HCT116 (cell line): ENCODE measurements around the gene OR6K6. TPM values are rescaled to one million over a fixed set of nuclear protein-coding genes. Genes with fewer than 3 reads are reported as not detected.

Experiments
- ATAC-seq: fragments of 200-7000 bp; cut with Tn5 transposase; 2 replicates; pipeline ENCODE4 v1.9.1; 2020; ENCODE audit warnings: mild to moderate bottlenecking, moderate library complexity
- BruUV-seq: library from RNA; stranded (reverse); fragments of 400-500 nt; replicated peaks from 2 replicates; lab custom pipeline; 2021; lab: Mats Ljungman, UMichigan
- CTCF ChIA-PET: fragments of 300-600 bp; sonication (Branson Sonifier 250); formaldehyde crosslinking; loops from one replicate; lab custom pipeline; 2021; ENCODE audit warnings: antibody characterized with exemption; lab: Charles Lee
- POLR2A ChIA-PET: fragments of 300-600, 350-600 bp; sonication (Branson Sonifier 250); formaldehyde crosslinking; loops from one replicate; lab custom pipeline; 2021; ENCODE audit warnings: antibody characterized with exemption; lab: Charles Lee
- RAD21 ChIA-PET, 2 experiments: fragments of 300-600 bp; sonication (Branson Sonifier 250); formaldehyde crosslinking; loops; one replicate each; lab custom pipeline; 2023; ENCODE audit warnings: low total read pairs in 2 of 2; ENCODE audit not compliant: uncharacterized antibody in 2 of 2, unreplicated experiment in 2 of 2, low non-redundant PET in 1 of 2; lab: Charles Lee
- DNase-seq: peaks from one replicate; pipeline ENCODE4 v3.0.0-alpha.2; 2010; ENCODE audit warnings: low read depth, low spot score
- H2AFZ ChIP-seq: fragments of 200-600 bp; shearing (Covaris generic), sonication (generic); 2 replicates; pipeline ENCODE4 v1.6.1; 2017; ENCODE audit warnings: low read depth, mixed run types, mixed read lengths, antibody characterized with exemption, low read length; ENCODE audit not compliant: poor library complexity, severe bottlenecking
- H3K27ac ChIP-seq: 2 replicates; pipeline ENCODE4 v1.5.1; 2012; ENCODE audit warnings: low read depth, low read length
- H3K27me3 ChIP-seq: fragments of 200-600 bp; sonication (generic); 2 replicates; pipeline ENCODE4 v1.6.1; 2016; ENCODE audit warnings: mixed run types, low read length, mixed read lengths; ENCODE audit not compliant: insufficient read depth
- H3K36me3 ChIP-seq, 2 experiments: fragments of 200-500 bp in 1 of 2; fragments of 200-600 bp in 1 of 2; sonication (Bioruptor generic) in 1 of 2; sonication (generic) in 1 of 2; 2 replicates each; pipeline versions ENCODE4 v1.5.1 to v1.6.1; 2014 to 2016; ENCODE audit warnings: low read length in 2 of 2, inconsistent platforms in 1 of 2, mixed read lengths in 1 of 2, mixed run types in 1 of 2; ENCODE audit not compliant: insufficient read depth in 2 of 2, control insufficient read depth in 1 of 2
- H3K4me1 ChIP-seq, 2 experiments: fragments of 200-600 bp in 1 of 2; sonication (generic) in 1 of 2; 2 replicates each; pipeline versions ENCODE4 v1.5.1 to v1.6.1; 2012 to 2017; ENCODE audit warnings: low read length in 2 of 2, inconsistent platforms in 1 of 2, mild to moderate bottlenecking in 1 of 2, mixed read lengths in 1 of 2, mixed run types in 1 of 2, moderate library complexity in 1 of 2; ENCODE audit not compliant: insufficient read depth in 2 of 2, control insufficient read depth in 1 of 2
- H3K4me2 ChIP-seq: fragments of 200-600 bp; sonication (generic); 2 replicates; pipeline ENCODE4 v1.6.1; 2017; ENCODE audit warnings: mixed run types, low read length, mixed read lengths
- H3K4me3 ChIP-seq, 2 experiments: fragments of 200-600 bp in 1 of 2; sonication (generic) in 1 of 2; replicated peaks in 1 of 2; 2 replicates each; pipeline ENCODE4 v1.5.1; 2011 to 2016; ENCODE audit warnings: low read length in 2 of 2, control low read depth in 1 of 2, low read depth in 1 of 2, mild to moderate bottlenecking in 1 of 2, mixed read lengths in 1 of 2, mixed run types in 1 of 2
- H3K79me2 ChIP-seq: fragments of 200-600 bp; sonication (generic); 2 replicates; pipeline ENCODE4 v1.6.1; 2017; ENCODE audit warnings: mild to moderate bottlenecking, mixed run types, low read length, moderate library complexity, mixed read lengths; ENCODE audit not compliant: insufficient read depth
- H3K9ac ChIP-seq: fragments of 200-600 bp; sonication (generic); 2 replicates; pipeline ENCODE4 v1.6.1; 2016; ENCODE audit warnings: low read length, mixed read lengths
- H3K9me2 ChIP-seq: fragments of 200-600 bp; sonication (generic), shearing (Covaris generic); 2 replicates; pipeline ENCODE4 v1.6.1; 2017; ENCODE audit warnings: mixed run types, mild to moderate bottlenecking, moderate library complexity; ENCODE audit not compliant: insufficient read depth
- H3K9me3 ChIP-seq, 2 experiments: fragments of 200-500 bp in 1 of 2; fragments of 200-600 bp in 1 of 2; sonication (Bioruptor generic) in 1 of 2; sonication (generic) in 1 of 2; 2 replicates each; pipeline ENCODE4 v1.6.1; 2014 to 2017; ENCODE audit warnings: low read length in 2 of 2, mixed read lengths in 2 of 2, inconsistent platforms in 1 of 2, low read depth in 1 of 2, mild to moderate bottlenecking in 1 of 2, mixed run types in 1 of 2, moderate library complexity in 1 of 2; ENCODE audit not compliant: control insufficient read depth in 1 of 2, insufficient read depth in 1 of 2
- H4K20me1 ChIP-seq: fragments of 200-600 bp; sonication (generic), shearing (Covaris generic); 2 replicates; pipeline ENCODE4 v1.6.1; 2017; ENCODE audit warnings: mixed run types, mild to moderate bottlenecking, moderate library complexity; ENCODE audit not compliant: insufficient read depth
- CBX3 ChIP-seq: IDR thresholded peaks from 2 replicates; pipeline ENCODE4 v1.6.1; 2012; ENCODE audit warnings: low read depth
- CEBPB ChIP-seq: IDR thresholded peaks from 2 replicates; pipeline ENCODE4 v1.6.1; 2012; ENCODE audit warnings: low read depth
- ELF1 ChIP-seq: IDR thresholded peaks from 2 replicates; pipeline ENCODE4 v1.6.1; 2012; ENCODE audit warnings: low read depth, borderline replicate concordance
- EZH2phosphoT487 ChIP-seq: fragments of 200-600 bp; IDR thresholded peaks from 2 replicates; pipeline ENCODE4 v1.6.1; 2018; ENCODE audit warnings: antibody characterized with exemption, borderline replicate concordance
- MAX ChIP-seq: IDR thresholded peaks from 2 replicates; pipeline ENCODE4 v1.6.1; 2012
- POLR2A ChIP-seq: IDR thresholded peaks from 2 replicates; pipeline ENCODE4 v1.7.0; 2011; ENCODE audit warnings: borderline replicate concordance; ENCODE audit not compliant: insufficient read depth, insufficient read length; ENCODE audit errors: extremely low read depth
- REST ChIP-seq: IDR thresholded peaks from 2 replicates; pipeline ENCODE4 v1.6.1; 2012; ENCODE audit warnings: low read depth
- SIN3A ChIP-seq: IDR thresholded peaks from 2 replicates; pipeline ENCODE4 v1.6.1; 2012; ENCODE audit warnings: low read depth
- SP1 ChIP-seq: IDR thresholded peaks from 2 replicates; pipeline ENCODE4 v1.6.1; 2012; ENCODE audit warnings: low read depth
- SRF ChIP-seq: IDR thresholded peaks from 2 replicates; pipeline ENCODE4 v1.6.1; 2012; ENCODE audit warnings: low read depth
- YY1 ChIP-seq: IDR thresholded peaks from 2 replicates; pipeline ENCODE4 v1.6.1; 2011; ENCODE audit warnings: low read length, low read depth, moderate library complexity, mild to moderate bottlenecking; ENCODE audit not compliant: insufficient replicate concordance; ENCODE audit errors: extremely low read depth
- ZFX ChIP-seq: fragments of 450-650 bp; IDR thresholded peaks from 2 replicates; pipeline ENCODE4 v1.6.1; 2017
- ZNF274 ChIP-seq: fragments of 200-500 bp; sonication (Bioruptor generic); IDR thresholded peaks from 2 replicates; pipeline ENCODE4 v1.6.1; 2014; ENCODE audit warnings: mild to moderate bottlenecking, low read depth, low read length, inconsistent platforms
- intact Hi-C: fragments of 100-400 bp; cut with micrococcal nuclease; formaldehyde crosslinking; loops from 2 replicates; pipeline ENCODE4 v1.10.0; 2022
- total RNA-seq: library from RNA; stranded (reverse); gene quantifications from one replicate; pipeline ENCODE4 v1.2.1, GENCODE V29; 2021; ENCODE audit not compliant: unreplicated experiment
- TF ChIP-seq, protein P1 (sequence below), 3 experiments: fragments of 200-600 bp in 1 of 3; sonication (generic) in 1 of 3; IDR thresholded peaks in 2 of 3; conservative IDR thresholded peaks in 1 of 3; 2 replicates each; pipeline ENCODE4 v1.5.1; 2012 to 2017; ENCODE audit warnings: low read depth in 2 of 3, low read length in 2 of 3, antibody characterized with exemption in 1 of 3, borderline replicate concordance in 1 of 3, control low read depth in 1 of 3, mild to moderate bottlenecking in 1 of 3, mixed read lengths in 1 of 3, mixed run types in 1 of 3, moderate library complexity in 1 of 3; ENCODE audit not compliant: insufficient read depth in 1 of 3
- TF ChIP-seq, protein P2 (sequence below): IDR thresholded peaks from 2 replicates; pipeline ENCODE4 v1.6.1; 2012

Gene OR6K6
- total RNA-seq, 1 experiment from 2014 or later: not detected

DNA sequence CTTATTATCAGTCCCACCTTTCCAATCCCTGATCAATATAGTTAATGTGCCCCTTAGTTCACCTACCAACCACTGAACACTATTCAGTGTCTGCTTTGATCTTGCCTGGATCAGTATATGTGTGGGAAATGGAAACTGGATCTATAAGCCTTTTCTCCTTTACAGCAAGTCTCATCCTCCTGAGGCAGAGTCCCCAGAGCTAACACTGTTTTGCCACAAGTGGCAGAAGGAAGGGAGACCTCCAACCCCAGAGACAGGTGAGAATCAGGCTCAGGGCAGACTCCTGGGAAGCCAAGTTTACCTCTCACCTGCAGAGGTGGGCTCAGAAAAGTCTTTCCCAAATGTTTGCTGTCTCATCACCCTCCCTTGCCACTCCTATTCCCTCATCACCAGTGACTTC lies 26.6 kb downstream of the OR6K6 start, which contains the start of gene OR6N2:
Gene OR6N2 (minus strand): TSS at position 101 of the 400 bp plus-strand sequence. CDS start 3,569 bp downstream, outside the sequence.
- Histone ChIP-seq H3K4me1 (no peaks in the 10 kb centered on the region), H3K27ac (no peak within 1 kb of the TSS), H4K20me1 (no peaks in the 10 kb centered on the region), H3K79me2 (no peaks in the 10 kb centered on the region), H3K27me3 (no peaks in the 10 kb centered on the region), H3K4me2 (no peak within 1 kb of the TSS), H3K4me3 (no peak within 1 kb of the TSS), H2AFZ (no peak within 1 kb of the TSS), H3K9ac (no peak within 1 kb of the TSS), H3K9me3 (no peaks in the 10 kb centered on the region), H3K36me3 (no peaks in the 10 kb centered on the region), H3K9me2 (no peaks in the 10 kb centered on the region)
- CTCF ChIA-PET: no interaction called here
- BruUV-seq: no TSS peak
- DNase-seq: no peak
- ATAC-seq: no peak
- POLR2A ChIA-PET: no interaction called here
- RAD21 ChIA-PET: no interaction called here
- intact Hi-C loops: no loop called here
- no peak for TF ChIP-seq SP1
- TF ChIP-seq, protein P1, sequence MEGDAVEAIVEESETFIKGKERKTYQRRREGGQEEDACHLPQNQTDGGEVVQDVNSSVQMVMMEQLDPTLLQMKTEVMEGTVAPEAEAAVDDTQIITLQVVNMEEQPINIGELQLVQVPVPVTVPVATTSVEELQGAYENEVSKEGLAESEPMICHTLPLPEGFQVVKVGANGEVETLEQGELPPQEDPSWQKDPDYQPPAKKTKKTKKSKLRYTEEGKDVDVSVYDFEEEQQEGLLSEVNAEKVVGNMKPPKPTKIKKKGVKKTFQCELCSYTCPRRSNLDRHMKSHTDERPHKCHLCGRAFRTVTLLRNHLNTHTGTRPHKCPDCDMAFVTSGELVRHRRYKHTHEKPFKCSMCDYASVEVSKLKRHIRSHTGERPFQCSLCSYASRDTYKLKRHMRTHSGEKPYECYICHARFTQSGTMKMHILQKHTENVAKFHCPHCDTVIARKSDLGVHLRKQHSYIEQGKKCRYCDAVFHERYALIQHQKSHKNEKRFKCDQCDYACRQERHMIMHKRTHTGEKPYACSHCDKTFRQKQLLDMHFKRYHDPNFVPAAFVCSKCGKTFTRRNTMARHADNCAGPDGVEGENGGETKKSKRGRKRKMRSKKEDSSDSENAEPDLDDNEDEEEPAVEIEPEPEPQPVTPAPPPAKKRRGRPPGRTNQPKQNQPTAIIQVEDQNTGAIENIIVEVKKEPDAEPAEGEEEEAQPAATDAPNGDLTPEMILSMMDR (IDR thresholded peaks at IDR 0.05 in 2 of 3, conservative IDR thresholded peaks at IDR 0.05 in 1 of 3; ENCODE audit: borderline replicate concordance in 1 of 3, insufficient read depth in 1 of 3, low read depth in 2 of 3, low read length in 2 of 3): no peak
- TF ChIP-seq MAX: no peak
- TF ChIP-seq SRF: no peak
- TF ChIP-seq EZH2phosphoT487: no peak
- no peak for TF ChIP-seq CBX3
- TF ChIP-seq CEBPB: no peak
- TF ChIP-seq ELF1: no peak
- no peak for TF ChIP-seq ZFX
- no peak for TF ChIP-seq ZNF274
- no peak for TF ChIP-seq YY1
- TF ChIP-seq REST: no peak
- no peak for TF ChIP-seq SIN3A
- TF ChIP-seq, protein P2, sequence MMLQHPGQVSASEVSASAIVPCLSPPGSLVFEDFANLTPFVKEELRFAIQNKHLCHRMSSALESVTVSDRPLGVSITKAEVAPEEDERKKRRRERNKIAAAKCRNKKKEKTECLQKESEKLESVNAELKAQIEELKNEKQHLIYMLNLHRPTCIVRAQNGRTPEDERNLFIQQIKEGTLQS: no peak
- no peak for TF ChIP-seq POLR2A
